ENCODE results near the gene PDGFC. TPM values are rescaled to one million over a fixed set of nuclear protein-coding genes. Genes with fewer than 3 reads are reported as not detected.

PDGFC gene
- total RNA-seq, 1 donor from 2014 or later: not detected

- H3K36me3 Mint-ChIP-seq (ENCODE audit: low read depth): no peaks in the 10 kb centered on the region
- intact Hi-C loops (cut with micrococcal nuclease): no loop called here
- TF ChIP-seq, protein P1, sequence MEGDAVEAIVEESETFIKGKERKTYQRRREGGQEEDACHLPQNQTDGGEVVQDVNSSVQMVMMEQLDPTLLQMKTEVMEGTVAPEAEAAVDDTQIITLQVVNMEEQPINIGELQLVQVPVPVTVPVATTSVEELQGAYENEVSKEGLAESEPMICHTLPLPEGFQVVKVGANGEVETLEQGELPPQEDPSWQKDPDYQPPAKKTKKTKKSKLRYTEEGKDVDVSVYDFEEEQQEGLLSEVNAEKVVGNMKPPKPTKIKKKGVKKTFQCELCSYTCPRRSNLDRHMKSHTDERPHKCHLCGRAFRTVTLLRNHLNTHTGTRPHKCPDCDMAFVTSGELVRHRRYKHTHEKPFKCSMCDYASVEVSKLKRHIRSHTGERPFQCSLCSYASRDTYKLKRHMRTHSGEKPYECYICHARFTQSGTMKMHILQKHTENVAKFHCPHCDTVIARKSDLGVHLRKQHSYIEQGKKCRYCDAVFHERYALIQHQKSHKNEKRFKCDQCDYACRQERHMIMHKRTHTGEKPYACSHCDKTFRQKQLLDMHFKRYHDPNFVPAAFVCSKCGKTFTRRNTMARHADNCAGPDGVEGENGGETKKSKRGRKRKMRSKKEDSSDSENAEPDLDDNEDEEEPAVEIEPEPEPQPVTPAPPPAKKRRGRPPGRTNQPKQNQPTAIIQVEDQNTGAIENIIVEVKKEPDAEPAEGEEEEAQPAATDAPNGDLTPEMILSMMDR (IDR thresholded peaks at IDR 0.05): no peak
- H3K4me1 Mint-ChIP-seq: no peaks in the 10 kb centered on the region
- DNase-seq (no peak), ATAC-seq (ENCODE audit: low read depth) (no peak)
- no peaks in the 10 kb centered on the region for H3K27me3 Mint-ChIP-seq
- CTCF ChIA-PET: no interaction called here
- POLR2A ChIA-PET: no interaction called here
- H3K4me3 Mint-ChIP-seq: no peak overlapping the region
- H3K9me3 Mint-ChIP-seq: no peaks in the 10 kb centered on the region
- H3K27ac Mint-ChIP-seq: no peak overlapping the region
Measured at GRCh38 chr4:156942991-156943390, 28.6 kb downstream of the PDGFC start.

DNA sequence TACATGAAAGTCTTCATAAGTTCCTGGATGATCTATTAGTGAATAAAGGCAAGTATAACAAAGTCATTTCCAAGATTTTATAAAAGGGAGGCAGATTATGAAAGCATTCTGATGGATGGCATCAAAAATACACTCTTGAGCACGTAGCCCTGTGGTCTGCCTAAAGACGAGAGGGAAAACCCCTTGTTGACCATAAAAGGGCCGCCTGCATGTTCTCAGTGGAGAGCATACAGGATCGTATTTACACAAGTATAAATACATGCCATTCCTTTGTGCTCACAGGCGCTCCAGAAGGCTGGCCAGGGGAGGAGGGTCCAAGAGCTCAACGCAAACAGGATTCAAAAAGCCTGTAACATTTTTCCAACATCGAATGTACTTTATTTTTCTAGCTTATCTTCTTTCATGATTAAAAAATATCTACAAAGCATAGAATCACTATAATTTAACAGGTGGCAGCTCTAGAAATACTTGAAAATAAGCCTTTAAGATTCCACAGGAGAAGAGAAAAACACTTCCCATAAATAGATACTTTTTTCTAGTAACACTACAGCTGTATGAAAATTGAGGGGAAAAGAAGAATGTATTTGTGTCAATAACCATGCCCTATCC, 29.6 kb downstream of the PDGFC start:
- CTCF ChIA-PET: no interaction called here
- DNase-seq (no peak), ATAC-seq (ENCODE audit: low read depth) (no peak)
- Mint-ChIP-seq H3K36me3 (ENCODE audit: low read depth) (no peaks in the 10 kb centered on the region), H3K4me1 (no peaks in the 10 kb centered on the region), H3K9me3 (no peaks in the 10 kb centered on the region), H3K27ac (no peak overlapping the region), H3K4me3 (no peak overlapping the region), H3K27me3 (no peaks in the 10 kb centered on the region)
- POLR2A ChIA-PET: no interaction called here
- TF ChIP-seq, protein P1 (IDR thresholded peaks at IDR 0.05): no peak
- intact Hi-C loops (cut with micrococcal nuclease): no loop called here

DNA sequence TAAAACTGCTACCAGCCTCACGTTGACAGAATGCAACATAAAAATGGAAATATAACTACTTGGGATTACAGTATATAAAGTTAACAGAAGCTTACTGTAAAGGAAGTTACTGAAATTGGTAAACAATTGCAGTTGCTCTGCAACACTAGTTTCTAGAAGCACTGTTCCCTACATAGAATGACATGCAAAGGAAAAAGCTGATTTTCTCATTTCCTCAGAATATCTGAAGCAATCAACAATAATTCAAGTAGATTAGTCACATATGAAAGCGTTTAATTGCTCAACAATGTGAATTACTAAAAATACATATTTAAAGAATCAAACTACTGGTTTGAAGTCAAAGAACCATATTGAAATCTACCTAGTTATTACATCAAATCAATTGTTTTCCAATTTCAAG, 31.8 kb downstream of the PDGFC start:
- no peaks in the 10 kb centered on the region for H3K36me3 Mint-ChIP-seq (ENCODE audit: low read depth)
- POLR2A ChIA-PET: no interaction called here
- no peaks in the 10 kb centered on the region for H3K9me3 Mint-ChIP-seq

DNA sequence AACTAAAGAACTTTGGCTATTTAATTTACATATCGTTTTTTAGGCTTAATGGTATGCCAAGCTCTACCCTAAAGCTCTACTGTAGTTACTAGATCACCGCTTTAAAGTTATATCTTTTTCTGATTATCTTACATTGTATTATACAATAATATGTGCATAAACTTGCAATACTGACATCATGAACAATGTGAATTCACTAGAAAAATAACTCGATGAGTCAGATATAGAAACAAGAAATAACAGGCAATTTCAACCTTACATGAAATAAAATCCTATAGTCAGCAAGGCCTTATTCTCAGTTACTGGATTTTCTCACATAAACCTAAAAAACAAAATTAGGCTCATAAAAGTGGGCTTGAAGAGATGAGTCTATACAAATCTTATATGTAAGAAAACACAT, 32.5 kb downstream of the PDGFC start:
- ChIA-PET POLR2A (no interaction called here), CTCF (no interaction called here)
- no peaks in the 10 kb centered on the region for H3K9me3 Mint-ChIP-seq
- no peak overlapping the region for H3K4me3 Mint-ChIP-seq
- TF ChIP-seq, protein P1 (IDR thresholded peaks at IDR 0.05): no peak
- no peaks in the 10 kb centered on the region for H3K27me3 Mint-ChIP-seq
- intact Hi-C loops (cut with micrococcal nuclease): no loop called here
- ATAC-seq (ENCODE audit: low read depth) (no peak), DNase-seq (no peak)
- no peaks in the 10 kb centered on the region for H3K36me3 Mint-ChIP-seq (ENCODE audit: low read depth)
- H3K4me1 Mint-ChIP-seq: no peaks in the 10 kb centered on the region
- H3K27ac Mint-ChIP-seq: no peak overlapping the region

More for the DNA sequence above, 31.8 kb downstream of the PDGFC start:
- H3K27me3 Mint-ChIP-seq: no peaks in the 10 kb centered on the region
- H3K27ac Mint-ChIP-seq: no peak overlapping the region
- H3K4me3 Mint-ChIP-seq: no peak overlapping the region
- TF ChIP-seq, protein P1 (IDR thresholded peaks at IDR 0.05): no peak
- ATAC-seq (ENCODE audit: low read depth) (no peak), DNase-seq (no peak)
- H3K4me1 Mint-ChIP-seq: no peaks in the 10 kb centered on the region
- intact Hi-C loops (cut with micrococcal nuclease): no loop called here
- CTCF ChIA-PET: no interaction called here

GRCh38 chr4:156934259-156934635, 37.4 kb downstream of the PDGFC start:
- DNase-seq: no peak
- Mint-ChIP-seq H3K4me1 (no peaks in the 10 kb centered on the region), H3K9me3 (no peaks in the 10 kb centered on the region), H3K36me3 (ENCODE audit: low read depth) (no peaks in the 10 kb centered on the region), H3K4me3 (no peak overlapping the region), H3K27ac (no peak overlapping the region), H3K27me3 (no peaks in the 10 kb centered on the region)
- ChIA-PET CTCF (no interaction called here), POLR2A (no interaction called here)
- intact Hi-C loops (cut with micrococcal nuclease): no loop called here
- TF ChIP-seq, protein P1 (IDR thresholded peaks at IDR 0.05): no peak
- no peak for ATAC-seq (ENCODE audit: low read depth)
